WI38 (cell line): ENCODE measurements around the gene CPT1A.
A peak's percentile ranks its signal among the peaks of the same experiment; 100 is the strongest.

Experiments
- H3K4me3 ChIP-seq: 2 replicates; pipeline ENCODE4 v1.5.1; 2011; ENCODE audit warnings: low read depth, mild to moderate bottlenecking, control low read depth, low read length
- CTCF ChIP-seq: IDR thresholded peaks from 2 replicates; pipeline ENCODE4 v1.5.1; 2012; ENCODE audit warnings: low read depth, mild to moderate bottlenecking, control low read depth, low read length

Gene CPT1A

GRCh38 chr11:68808787-68809186, 32.9 kb downstream of the CPT1A start:
- no peak overlapping the region for H3K4me3 ChIP-seq
- no peak for TF ChIP-seq CTCF

GRCh38 chr11:68806931-68807844, 34.5 kb downstream of the CPT1A start:
- H3K4me3 ChIP-seq = no peak overlapping the region
- TF ChIP-seq CTCF = no peak

- no peak overlapping the region for H3K4me3 ChIP-seq
- no peak for TF ChIP-seq CTCF
Measured at GRCh38 chr11:68804786-68805185, 36.9 kb downstream of the CPT1A start.

GRCh38 chr11:68803766-68804165, 38.0 kb downstream of the CPT1A start:
- H3K4me3 ChIP-seq = no peak overlapping the region
- TF ChIP-seq CTCF = no peak

GRCh38 chr11:68798221-68798813, 43.4 kb downstream of the CPT1A start:
- TF ChIP-seq CTCF = peak; percentile 49
- no peak overlapping the region for H3K4me3 ChIP-seq

- no peak for TF ChIP-seq CTCF
Measured at GRCh38 chr11:68796801-68797200, 44.9 kb downstream of the CPT1A start.

GRCh38 chr11:68792400-68792966, 49.2 kb downstream of the CPT1A start:
- TF ChIP-seq CTCF = no peak
- H3K4me3 ChIP-seq = no peak overlapping the region

More at GRCh38 chr11:68796801-68797200, 44.9 kb downstream of the CPT1A start:
- H3K4me3 ChIP-seq = no peak overlapping the region
